GM21390 (cell line): Measurements from ENCODE around the gene CEACAM3.
A peak's percentile ranks its signal among the peaks of the same experiment; 100 is the strongest.

Experiments
- ATAC-seq: cut with Tn5 transposase; IDR thresholded peaks from one replicate; pipeline ENCODE4 v1.9.1; 2021; ENCODE audit not compliant: unreplicated experiment

CEACAM3 gene

DNA sequence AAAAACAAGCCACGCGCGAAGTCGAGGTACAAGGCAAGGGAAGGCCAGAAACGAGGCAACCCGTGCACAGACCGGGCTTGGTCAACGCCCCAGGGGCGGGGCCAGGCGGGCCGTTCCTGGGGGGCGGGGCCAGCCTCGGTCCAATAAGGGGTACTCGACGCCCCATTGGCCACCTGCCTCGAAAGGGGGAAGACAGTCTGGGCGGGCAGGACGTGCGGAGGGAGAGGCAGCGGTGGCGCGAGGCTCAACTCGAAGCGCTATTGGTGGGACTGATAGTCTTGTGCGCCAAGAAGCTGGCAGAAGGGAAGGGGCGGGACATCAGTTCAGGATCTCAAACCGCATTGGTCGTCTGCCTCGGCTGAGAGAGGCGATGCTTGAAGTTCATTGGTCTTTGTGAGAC is 48.2 kb downstream of the CEACAM3 start, which contains the start of gene LYPD4:
TSS of gene LYPD4 (minus strand) at position 83 of the 400 bp plus-strand sequence. CDS start 5,398 bp downstream, outside the sequence.
- no peak for ATAC-seq

DNA sequence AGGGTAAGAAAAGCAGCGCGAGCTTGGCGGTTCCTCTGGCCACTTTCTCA is 48.4 kb downstream of the CEACAM3 start, which contains the start of gene DMRTC2:
TSS of gene DMRTC2 (plus strand) at position 42 of the 50 bp plus-strand sequence. CDS start 2,387 bp downstream, outside the sequence.
- ATAC-seq: no peak

DNA sequence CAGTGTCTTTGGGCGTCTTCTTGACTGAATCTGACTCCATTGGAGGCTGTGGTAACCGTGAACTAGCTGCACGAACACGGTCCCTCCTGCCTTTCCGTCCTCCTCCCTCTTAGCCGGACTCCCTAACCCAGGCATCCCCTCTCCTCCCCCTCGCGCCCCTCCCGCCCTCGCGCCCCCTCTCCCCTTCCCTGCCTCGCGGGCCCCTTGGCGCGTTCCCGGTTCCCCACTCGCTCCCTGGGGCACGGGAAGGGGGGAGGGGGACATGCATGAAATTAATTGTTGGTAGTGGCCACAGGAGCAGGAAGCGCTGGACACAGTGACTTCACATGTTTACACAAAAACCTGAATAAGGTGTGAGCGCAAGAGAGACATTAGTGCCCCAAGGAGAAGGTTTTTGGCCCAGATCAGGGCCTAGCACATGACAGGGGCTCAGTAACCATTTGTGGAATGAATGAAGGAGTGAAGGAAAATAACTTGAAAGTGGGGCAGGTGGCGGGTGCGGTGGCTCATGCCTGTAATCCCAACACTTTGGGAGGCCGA is 48.7 kb downstream of the CEACAM3 start:
- no peak for ATAC-seq

DNA sequence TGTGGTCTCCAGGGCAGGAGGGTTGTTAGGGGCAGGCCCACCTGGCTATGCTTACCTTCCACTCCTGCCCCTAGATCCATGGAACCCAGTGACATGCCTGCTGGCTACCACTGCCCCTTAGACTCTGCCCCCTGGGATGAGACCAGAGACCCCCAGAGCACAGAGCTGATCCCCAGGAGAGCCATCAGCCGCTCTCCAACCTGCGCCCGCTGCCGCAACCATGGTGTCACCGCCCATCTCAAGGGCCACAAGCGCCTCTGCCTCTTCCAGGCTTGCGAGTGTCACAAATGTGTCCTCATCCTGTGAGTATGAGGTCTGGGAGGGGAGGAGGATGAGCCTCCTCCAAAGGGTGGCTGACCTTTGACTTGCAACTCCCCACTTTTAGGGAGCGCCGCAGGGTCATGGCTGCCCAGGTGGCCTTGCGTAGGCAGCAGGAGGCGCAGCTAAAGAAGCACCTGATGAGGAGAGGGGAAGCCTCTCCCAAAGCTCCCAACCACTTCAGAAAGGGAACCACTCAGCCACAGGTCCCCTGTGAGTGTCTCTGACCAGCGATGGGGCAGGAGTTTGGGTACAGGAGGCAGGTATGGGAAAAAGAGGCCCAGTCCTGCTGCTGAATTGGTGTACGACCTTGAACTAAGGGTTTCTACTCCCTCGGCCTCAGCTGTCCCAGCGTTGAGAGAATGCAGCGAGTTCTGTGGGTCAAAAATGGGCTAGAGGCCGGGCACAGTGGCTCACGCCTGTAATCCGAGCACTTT is 51.1 kb downstream of the CEACAM3 start:
- no peak for ATAC-seq

DNA sequence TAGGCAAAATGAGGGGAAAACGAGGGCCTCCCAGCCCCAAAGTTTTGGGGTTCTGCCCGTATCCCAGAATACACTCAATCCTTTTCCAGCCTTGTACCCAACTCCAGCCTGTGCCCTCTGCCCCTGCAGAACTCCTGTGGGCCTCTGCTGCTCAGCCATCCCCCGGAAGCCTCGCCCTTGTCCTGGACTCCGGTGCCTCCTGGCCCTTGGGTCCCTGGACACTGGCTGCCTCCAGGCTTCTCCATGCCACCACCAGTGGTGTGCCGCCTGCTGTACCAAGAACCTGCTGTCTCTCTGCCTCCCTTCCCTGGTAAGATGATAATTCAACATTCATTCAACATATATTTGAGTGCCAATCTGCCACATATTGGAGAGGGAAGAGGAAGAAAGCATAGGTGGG is 52.3 kb downstream of the CEACAM3 start:
- ATAC-seq: no peak

DNA sequence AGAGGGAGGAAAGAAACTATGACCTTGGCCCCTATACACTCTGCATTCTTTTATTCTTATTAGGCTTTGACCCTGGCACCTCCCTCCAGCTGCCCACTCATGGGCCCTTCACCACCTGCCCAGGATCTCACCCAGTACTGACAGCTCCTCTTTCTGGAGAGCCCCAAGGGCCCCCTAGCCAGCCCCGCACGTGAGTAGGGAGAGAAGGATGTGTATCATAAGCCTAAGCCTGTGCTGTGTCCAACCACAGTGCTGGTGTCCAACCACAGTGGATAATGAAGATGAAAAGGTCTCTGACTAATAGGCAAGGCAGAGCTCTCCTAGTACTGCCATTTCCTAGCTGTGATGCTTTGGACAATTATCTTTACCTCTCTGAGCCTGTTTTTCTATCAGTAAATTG is 52.7 kb downstream of the CEACAM3 start:
- no peak for ATAC-seq

DNA sequence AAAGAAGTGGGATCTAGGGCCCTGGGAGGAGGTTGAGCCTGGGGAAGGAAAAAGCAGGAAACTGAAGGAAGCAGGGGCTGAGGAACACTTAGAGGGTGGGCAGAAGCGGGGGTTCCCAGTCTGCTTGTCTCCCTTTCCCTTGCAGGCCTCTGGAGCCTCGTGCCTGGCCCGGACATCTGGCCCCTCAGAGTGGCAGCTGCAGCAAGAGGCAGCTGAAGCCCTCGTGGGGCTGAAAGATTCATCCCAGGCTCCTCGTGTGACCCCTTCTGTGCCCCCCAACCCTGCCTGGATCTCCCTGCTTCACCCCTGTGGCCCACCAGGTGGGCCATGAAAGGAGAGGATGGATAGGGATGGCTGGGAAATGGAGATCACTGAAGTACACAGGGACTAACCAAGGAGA is 54.0 kb downstream of the CEACAM3 start:
- ATAC-seq: no peak

DNA sequence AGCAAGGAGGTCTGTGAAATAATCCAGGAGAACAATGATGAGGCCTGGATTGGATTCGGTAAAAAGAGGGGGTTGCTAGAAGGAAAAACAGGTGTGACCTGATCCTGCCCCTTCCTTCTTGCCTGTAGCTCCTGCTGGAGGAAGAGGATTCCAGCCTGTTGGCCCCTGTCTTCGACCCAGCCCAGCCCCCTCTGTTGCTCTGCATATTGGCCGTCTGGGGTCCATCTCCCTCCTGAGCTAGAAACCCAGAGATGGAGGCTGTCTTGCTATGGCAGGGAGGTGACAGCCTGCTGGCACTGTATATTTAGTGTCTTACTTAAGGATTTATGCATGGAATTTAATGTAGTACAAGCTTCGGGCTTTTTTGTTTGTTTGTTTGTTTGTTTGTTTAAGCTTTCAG is 55.1 kb downstream of the CEACAM3 start:
- no peak for ATAC-seq

DNA sequence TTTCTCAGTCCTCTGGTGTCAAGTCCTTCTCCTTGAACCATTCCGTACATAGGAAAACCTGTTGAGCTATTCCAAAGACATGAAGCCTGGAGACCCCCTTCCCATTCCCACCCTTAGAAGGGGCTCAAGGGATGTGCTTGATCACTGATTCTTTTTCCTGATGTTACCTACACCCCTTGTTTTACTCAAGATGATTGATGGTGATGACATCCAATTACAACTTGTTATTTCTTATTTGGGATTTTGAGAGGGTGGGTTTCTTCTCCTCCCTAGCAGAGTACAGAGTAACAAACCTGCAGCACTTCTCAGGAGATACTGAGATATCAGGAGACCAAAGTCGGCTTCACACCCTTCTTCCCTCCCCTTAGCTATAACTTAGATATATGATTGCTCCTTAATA is 57.0 kb downstream of the CEACAM3 start:
- no peak for ATAC-seq

DNA sequence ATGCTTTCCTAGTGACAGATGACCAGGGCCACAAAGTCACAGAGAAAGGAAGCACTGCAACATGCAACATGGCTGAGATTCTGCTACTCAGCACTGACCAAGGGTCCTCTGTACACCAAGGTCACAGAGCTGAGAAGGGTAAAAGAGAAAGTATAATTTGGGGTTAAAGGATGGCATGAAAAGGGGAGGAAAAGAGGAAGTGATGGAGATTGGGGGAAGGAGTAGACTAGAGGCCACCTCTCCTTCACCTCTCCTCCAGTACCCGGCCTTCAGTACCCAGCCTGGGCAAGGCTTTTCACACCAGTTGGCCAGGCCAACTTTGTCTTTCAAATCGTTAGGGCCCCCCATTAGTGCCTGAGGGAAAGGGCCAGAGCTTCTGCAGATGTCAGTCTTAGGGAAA is 57.4 kb downstream of the CEACAM3 start:
- no peak for ATAC-seq

DNA sequence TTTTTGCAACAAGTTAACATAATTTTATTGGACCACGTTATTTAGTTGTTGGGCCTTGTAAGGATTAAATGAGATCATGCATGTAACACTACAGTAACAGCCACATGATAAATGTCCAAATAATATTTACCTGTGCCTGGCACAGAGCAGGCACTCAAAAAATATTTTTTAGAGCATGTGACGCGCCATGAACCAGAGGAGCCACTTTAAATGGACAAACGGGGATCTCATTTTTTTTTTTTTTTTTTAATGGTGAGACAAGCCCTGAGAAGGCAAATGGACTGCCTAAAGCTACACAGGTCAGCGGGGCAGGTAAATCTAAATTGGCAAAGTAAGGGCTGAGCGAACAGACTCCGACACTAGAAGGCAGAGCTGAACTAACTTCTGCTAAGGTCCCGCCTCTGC is 62.8 kb downstream of the CEACAM3 start:
- no peak for ATAC-seq

DNA sequence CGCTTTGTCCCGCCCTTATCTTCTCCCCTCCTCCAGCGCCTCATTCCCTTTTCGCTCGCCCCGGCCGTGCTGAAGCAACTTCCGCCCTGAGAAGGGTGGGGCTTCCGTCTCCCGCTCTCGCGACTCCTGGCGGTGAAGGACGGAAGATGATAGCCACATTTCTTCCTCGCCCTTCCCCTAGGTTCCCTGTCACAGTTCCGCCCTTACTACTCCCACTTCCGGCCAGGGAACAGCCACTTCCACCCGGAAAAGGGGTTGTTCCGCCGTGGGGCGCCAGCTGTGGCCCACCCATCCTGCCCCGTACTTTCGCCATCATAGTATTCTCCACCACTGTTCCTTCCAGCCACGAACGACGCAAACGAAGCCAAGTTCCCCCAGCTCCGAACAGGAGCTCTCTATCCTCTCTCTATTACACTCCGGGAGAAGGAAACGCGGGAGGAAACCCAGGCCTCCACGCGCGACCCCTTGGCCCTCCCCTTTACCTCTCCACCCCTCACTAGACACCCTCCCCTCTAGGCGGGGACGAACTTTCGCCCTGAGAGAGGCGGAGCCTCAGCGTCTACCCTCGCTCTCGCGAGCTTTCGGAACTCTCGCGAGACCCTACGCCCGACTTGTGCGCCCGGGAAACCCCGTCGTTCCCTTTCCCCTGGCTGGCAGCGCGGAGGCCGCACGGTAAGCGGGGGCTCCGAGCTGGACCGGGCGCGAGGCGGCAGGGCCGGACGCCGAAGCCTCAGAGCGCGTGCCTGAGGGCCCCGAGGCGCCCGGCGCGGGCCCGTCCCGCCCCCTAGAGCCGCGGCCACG is 63.4 kb downstream of the CEACAM3 start, which contains the start of gene RPS19:
TSS of gene RPS19 (plus strand) at position 638 of the 801 bp plus-strand sequence. CDS start 520 bp downstream, outside the sequence.
- peak; percentile 71 for ATAC-seq

DNA sequence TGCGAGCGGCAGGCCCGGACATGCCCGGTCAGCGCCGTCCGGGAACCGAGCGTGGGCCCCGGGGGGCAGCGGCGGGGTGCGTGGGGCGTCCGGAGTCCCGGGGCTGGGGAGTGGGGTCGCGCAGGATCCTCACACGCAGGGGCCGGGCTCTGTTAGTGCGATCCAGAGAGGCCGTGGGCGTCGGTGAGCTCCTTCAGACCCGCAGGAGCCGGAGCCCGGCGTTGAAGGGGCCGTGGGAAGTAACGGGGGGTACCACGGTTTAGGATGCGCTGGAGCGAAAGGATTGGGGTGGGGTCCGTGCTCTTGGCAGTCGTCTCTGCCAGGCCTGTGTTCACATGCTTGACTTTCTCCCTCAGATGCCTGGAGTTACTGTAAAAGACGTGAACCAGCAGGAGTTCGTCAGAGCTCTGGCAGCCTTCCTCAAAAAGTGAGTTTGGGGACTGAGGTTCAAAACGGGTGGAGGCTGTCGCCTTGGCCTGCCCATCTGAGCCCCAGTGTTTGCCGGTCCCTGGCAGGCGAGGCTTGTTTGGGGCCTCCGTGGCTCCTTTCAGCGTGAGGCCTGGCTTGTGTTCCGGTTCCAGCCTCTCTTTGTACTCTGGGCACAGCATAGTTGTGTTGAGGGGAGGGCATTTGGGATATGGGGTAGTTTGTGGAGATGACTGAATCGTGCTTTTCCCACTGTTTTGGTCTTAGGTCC is 64.2 kb downstream of the CEACAM3 start:
- ATAC-seq: no peak
